ENCODE measurements around the gene MAML3. TPM values are rescaled to one million over a fixed set of nuclear protein-coding genes. Genes with fewer than 3 reads are reported as not detected.
A peak's percentile ranks its signal among the peaks of the same experiment; 100 is the strongest.

Gene MAML3
- total RNA-seq, 2 experiments from 2014 or later: 2.0 to 2.4 TPM

DNA sequence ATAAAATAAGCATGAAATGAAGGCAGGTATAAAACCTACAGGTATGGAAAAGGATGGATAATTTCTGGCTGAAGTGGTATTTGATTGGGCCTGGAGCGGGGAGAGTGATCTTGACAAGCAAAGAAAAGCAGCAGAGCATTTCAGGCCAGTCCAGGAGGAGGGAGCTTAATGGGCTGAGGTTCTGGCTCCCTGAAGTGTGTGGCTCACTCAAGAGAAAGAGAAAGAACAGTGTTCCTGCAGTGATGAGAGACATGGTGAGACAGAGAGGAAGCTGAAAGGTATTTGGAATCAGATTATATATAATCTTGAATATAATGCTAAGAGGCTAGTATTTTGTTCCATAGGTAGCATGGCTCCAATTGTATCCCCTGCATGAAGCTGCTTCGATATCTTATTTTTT is 334.9 kb downstream of the MAML3 start:
- ATAC-seq (no peak), DNase-seq (no peak)
- CTCF ChIA-PET: interaction anchor here (1.0 kb wide), 1 partner anchor 162 kb away, joined by 3 read pairs; no protein-coding TSS in a partner anchor

GRCh38 chr4:139817657-139818452 is 336.1 kb downstream of the MAML3 start:
- Mint-ChIP-seq H3K9me3 (no peaks in the 10 kb centered on the region), H3K36me3 (ENCODE audit: low read depth) (no peaks in the 10 kb centered on the region), H3K4me3 (no peak overlapping the region), H3K27ac (no peak overlapping the region), H3K4me1 (ENCODE audit: low read depth) (peaks cover 4% of the 10 kb centered on the region), H3K27me3 (no peaks in the 10 kb centered on the region)
- intact Hi-C loops (cut with micrococcal nuclease): no loop called here
- no peak for TF ChIP-seq CTCF (IDR thresholded peaks at IDR 0.05)
- DNase-seq (no peak), ATAC-seq (no peak)
- POLR2A ChIA-PET: no interaction called here
- CTCF ChIA-PET: no interaction called here

More for the DNA sequence above, 334.9 kb downstream of the MAML3 start:
- TF ChIP-seq CTCF (IDR thresholded peaks at IDR 0.05): no peak
- Mint-ChIP-seq H3K9me3 (no peaks in the 10 kb centered on the region), H3K27me3 (no peaks in the 10 kb centered on the region), H3K36me3 (ENCODE audit: low read depth) (no peaks in the 10 kb centered on the region), H3K4me3 (no peak overlapping the region), H3K27ac (no peak overlapping the region), H3K4me1 (ENCODE audit: low read depth) (peaks cover 4% of the 10 kb centered on the region)
- POLR2A ChIA-PET: no interaction called here
- intact Hi-C loops (cut with micrococcal nuclease): no loop called here

DNA sequence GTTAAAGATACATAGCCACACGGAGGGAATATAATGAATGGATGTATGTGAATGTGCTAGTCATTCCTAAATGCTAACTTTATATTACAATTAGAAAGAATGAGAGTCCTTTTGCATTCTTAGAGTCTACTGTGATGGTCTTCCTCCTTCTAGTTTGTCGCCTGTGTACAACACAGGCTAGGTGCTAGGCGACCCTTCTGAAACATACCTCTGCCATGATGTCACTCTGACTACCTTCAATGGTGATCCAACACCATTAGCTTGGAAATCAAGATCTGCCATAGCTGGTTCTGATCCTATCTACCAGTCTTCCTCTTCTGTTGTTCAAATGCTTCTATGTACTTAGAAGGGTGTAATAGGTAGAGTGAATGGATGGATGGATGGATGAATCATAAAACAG is 337.1 kb downstream of the MAML3 start:
- H3K36me3 Mint-ChIP-seq (ENCODE audit: low read depth): no peaks in the 10 kb centered on the region
- ChIA-PET POLR2A (no interaction called here), CTCF (no interaction called here)
- H3K9me3 Mint-ChIP-seq: no peaks in the 10 kb centered on the region
- H3K27me3 Mint-ChIP-seq: no peaks in the 10 kb centered on the region
- no peak overlapping the region for H3K4me3 Mint-ChIP-seq
- ATAC-seq (no peak), DNase-seq (no peak)
- no peak for TF ChIP-seq CTCF (IDR thresholded peaks at IDR 0.05)
- intact Hi-C loops (cut with micrococcal nuclease): no loop called here
- no peak overlapping the region for H3K27ac Mint-ChIP-seq
- peaks cover 4% of the 10 kb centered on the region for H3K4me1 Mint-ChIP-seq (ENCODE audit: low read depth)

GRCh38 chr4:139815778-139816601 is 338.0 kb downstream of the MAML3 start:
- ChIA-PET POLR2A (no interaction called here), CTCF (no interaction called here)
- Mint-ChIP-seq H3K36me3 (ENCODE audit: low read depth) (no peaks in the 10 kb centered on the region), H3K4me3 (no peak overlapping the region), H3K9me3 (peaks cover under 1% of the 10 kb centered on the region), H3K27ac (no peak overlapping the region), H3K27me3 (no peaks in the 10 kb centered on the region), H3K4me1 (ENCODE audit: low read depth) (peaks cover 4% of the 10 kb centered on the region)
- intact Hi-C loops (cut with micrococcal nuclease): no loop called here
- no peak for TF ChIP-seq CTCF (IDR thresholded peaks at IDR 0.05)
- ATAC-seq (peak; percentile 55), DNase-seq (peak; percentile 15)

Measured in activated CD8-positive, alpha-beta T cell treated with anti-CD3 and anti-CD28 coated beads for 36 hours (primary cell).